Lower leg skin (tissue), 3 donors: ENCODE data around the gene AGRN.

Experiments
- CTCF ChIP-seq, 3 donors: fragments of 450-650 bp; IDR thresholded peaks; one replicate each; pipeline ENCODE4 v1.5.1; 2016; ENCODE audit warnings: antibody characterized with exemption in 3 of 3, mild to moderate bottlenecking in 3 of 3, moderate library complexity in 2 of 3
- POLR2A ChIP-seq, 2 donors: fragments of 450-650 bp; IDR thresholded peaks; one replicate each; pipeline ENCODE4 v1.6.1; 2016 to 2017; ENCODE audit warnings: antibody characterized with exemption in 2 of 2, mild to moderate bottlenecking in 1 of 2, moderate library complexity in 1 of 2

- no peak for TF ChIP-seq CTCF (IDR thresholded peaks at IDR 0.05)
- TF ChIP-seq POLR2A (IDR thresholded peaks at IDR 0.05) = no peak
These were observed 39.8 kb upstream of the AGRN start for GRCh38 chr1:980137-980571.
